ENCODE measurements around the gene CHD5. TPM values are rescaled to one million over a fixed set of nuclear protein-coding genes. Genes with fewer than 3 reads are reported as not detected.

Gene CHD5
- total RNA-seq, 4 donors from 2014 or later, result 0.05 TPM; not detected in 3

- ATAC-seq, result no peak
- Histone ChIP-seq H3K27ac (no peak overlapping the region), H3K4me1 (no peaks in the 10 kb centered on the region), H3K9me3 (no peaks in the 10 kb centered on the region), H3K27me3 (peaks cover 0 to 8% (median 7%) of the 10 kb centered on the region in 3 donors), H3K4me3 (no peak overlapping the region), H3K36me3 (no peaks in the 10 kb centered on the region)
- no peak for DNase-seq
- in situ Hi-C loops (cut with MboI; ENCODE audit: low sequenced_read_pairs in 4 of 4), result no loop called here
- intact Hi-C loops (cut with DNase I; ENCODE audit: low total_unique reads), result no loop called here
- TF ChIP-seq, protein P1, sequence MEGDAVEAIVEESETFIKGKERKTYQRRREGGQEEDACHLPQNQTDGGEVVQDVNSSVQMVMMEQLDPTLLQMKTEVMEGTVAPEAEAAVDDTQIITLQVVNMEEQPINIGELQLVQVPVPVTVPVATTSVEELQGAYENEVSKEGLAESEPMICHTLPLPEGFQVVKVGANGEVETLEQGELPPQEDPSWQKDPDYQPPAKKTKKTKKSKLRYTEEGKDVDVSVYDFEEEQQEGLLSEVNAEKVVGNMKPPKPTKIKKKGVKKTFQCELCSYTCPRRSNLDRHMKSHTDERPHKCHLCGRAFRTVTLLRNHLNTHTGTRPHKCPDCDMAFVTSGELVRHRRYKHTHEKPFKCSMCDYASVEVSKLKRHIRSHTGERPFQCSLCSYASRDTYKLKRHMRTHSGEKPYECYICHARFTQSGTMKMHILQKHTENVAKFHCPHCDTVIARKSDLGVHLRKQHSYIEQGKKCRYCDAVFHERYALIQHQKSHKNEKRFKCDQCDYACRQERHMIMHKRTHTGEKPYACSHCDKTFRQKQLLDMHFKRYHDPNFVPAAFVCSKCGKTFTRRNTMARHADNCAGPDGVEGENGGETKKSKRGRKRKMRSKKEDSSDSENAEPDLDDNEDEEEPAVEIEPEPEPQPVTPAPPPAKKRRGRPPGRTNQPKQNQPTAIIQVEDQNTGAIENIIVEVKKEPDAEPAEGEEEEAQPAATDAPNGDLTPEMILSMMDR (IDR thresholded peaks at IDR 0.05 in 4 of 5, conservative IDR thresholded peaks at IDR 0.05 in 1 of 5), result no peak
- no peak for TF ChIP-seq POLR2A (IDR thresholded peaks at IDR 0.05)
These were observed 12.5 kb downstream of the CHD5 start for GRCh38 chr1:6167391-6168303.

DNA sequence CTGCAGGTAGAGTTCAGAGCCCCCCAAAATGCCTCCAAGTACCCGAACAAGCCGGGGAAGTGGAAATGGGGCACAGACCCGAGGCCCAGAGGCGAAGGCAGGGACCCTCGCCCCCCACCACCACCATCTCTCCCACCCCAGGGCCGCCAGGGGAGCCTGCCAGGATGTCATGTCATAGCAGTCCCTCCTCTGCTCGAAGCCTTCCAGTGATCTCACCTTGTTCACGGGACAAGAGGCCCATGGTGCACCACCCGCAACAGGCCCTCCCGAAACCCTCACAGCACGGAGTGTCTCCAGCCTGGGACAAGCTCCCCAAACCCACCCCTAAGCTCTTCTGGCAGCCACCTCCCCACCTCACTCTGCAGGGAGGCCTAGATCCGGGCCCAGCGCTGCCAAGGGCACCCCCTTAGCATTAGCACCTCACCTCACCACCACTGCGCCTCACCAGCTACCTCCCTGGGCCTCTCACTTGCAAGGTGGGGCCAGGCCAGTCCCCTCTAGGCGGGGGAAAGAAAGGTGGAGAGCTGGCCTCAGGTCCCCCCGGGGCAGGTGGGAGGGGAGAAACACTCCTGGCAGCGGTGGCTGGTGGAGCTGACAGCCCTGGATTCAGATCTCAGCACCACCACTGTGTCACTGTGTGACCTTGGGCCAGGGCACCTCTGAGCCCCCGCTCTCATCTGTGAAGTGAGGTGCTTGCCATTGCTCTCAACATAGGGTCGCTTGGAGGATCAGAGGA lies 13.3 kb downstream of the CHD5 start:
- Histone ChIP-seq H3K27ac (no peak overlapping the region), H3K4me3 (no peak overlapping the region), H3K4me1 (no peaks in the 10 kb centered on the region), H3K9me3 (no peaks in the 10 kb centered on the region), H3K36me3 (no peaks in the 10 kb centered on the region), H3K27me3 (peaks cover 6 to 11% (median 7%) of the 10 kb centered on the region in 3 donors)
- ATAC-seq (no peak), DNase-seq (no peak)
- intact Hi-C loops (cut with DNase I; ENCODE audit: low total_unique reads), result no loop called here
- in situ Hi-C loops (cut with MboI; ENCODE audit: low sequenced_read_pairs in 4 of 4), result no loop called here
- TF ChIP-seq, protein P1 (IDR thresholded peaks at IDR 0.05 in 4 of 5, conservative IDR thresholded peaks at IDR 0.05 in 1 of 5), result no peak
- TF ChIP-seq POLR2A (IDR thresholded peaks at IDR 0.05), result no peak

DNA sequence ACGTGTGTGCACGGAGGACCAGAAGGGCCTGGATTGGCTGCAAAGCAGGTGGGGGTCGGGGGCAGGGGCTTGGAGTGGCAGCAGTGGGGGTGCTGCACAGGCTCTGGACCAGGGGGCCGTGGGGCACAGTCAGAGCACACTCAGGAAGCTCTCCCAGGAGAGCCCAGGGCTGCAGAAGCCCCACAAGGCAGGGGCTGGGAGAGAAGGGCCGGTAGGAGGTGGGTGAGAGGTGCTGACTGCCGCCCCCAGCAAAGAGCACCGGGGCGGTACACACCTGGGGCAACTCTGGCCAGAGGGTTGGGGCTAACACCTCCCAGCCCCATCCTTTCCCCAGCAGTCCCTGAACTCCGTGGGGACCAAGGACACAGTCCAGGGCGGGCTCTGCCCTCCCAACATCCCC lies 13.9 kb downstream of the CHD5 start:
- H3K4me1 ChIP-seq, result no peaks in the 10 kb centered on the region
- H3K27ac ChIP-seq, result no peak overlapping the region
- no peaks in the 10 kb centered on the region for H3K36me3 ChIP-seq
- in situ Hi-C loops (cut with MboI; ENCODE audit: low sequenced_read_pairs in 4 of 4) (no loop called here), intact Hi-C loops (cut with DNase I; ENCODE audit: low total_unique reads) (no loop called here)
- TF ChIP-seq POLR2A (IDR thresholded peaks at IDR 0.05), result no peak
- TF ChIP-seq, protein P1 (IDR thresholded peaks at IDR 0.05 in 4 of 5, conservative IDR thresholded peaks at IDR 0.05 in 1 of 5), result no peak
- DNase-seq, result no peak
- H3K9me3 ChIP-seq, result no peaks in the 10 kb centered on the region
- no peak for ATAC-seq
- peaks cover 7 to 16% (median 10%) of the 10 kb centered on the region in 3 donors for H3K27me3 ChIP-seq
- H3K4me3 ChIP-seq, result no peak overlapping the region

- Histone ChIP-seq H3K4me1 (no peaks in the 10 kb centered on the region), H3K27ac (no peak overlapping the region), H3K4me3 (no peak overlapping the region), H3K36me3 (no peaks in the 10 kb centered on the region), H3K9me3 (no peaks in the 10 kb centered on the region), H3K27me3 (peaks cover 7 to 16% (median 12%) of the 10 kb centered on the region in 3 donors)
- TF ChIP-seq, protein P1 (IDR thresholded peaks at IDR 0.05 in 4 of 5, conservative IDR thresholded peaks at IDR 0.05 in 1 of 5), result no peak
- intact Hi-C loops (cut with DNase I; ENCODE audit: low total_unique reads) (no loop called here), in situ Hi-C loops (cut with MboI; ENCODE audit: low sequenced_read_pairs in 4 of 4) (no loop called here)
- DNase-seq, result no peak
- ATAC-seq, result no peak
These were observed 14.6 kb downstream of the CHD5 start for GRCh38 chr1:6165441-6165985.

Data from gastrocnemius medialis (tissue), 4 donors.